Astrocyte of the cerebellum (primary cell): Measurements from ENCODE around the gene NPM1.
"Not testable (repeated sequence)": the region's sequence is repeated elsewhere in the genome, so short reads cannot be mapped to it uniquely, and the experiment has no call there.

Experiments used
- DNase-seq: peaks from one replicate; pipeline ENCODE4 v3.0.0-alpha.2; 2011; ENCODE audit warnings: low read depth
- H3K4me3 ChIP-seq: 2 replicates; pipeline ENCODE4 v1.5.1; 2011; ENCODE audit warnings: mild to moderate bottlenecking, low read depth, low read length, moderate library complexity
- CTCF ChIP-seq: IDR thresholded peaks from 2 replicates; pipeline ENCODE4 v1.5.1; 2012; ENCODE audit warnings: low read length, low read depth, moderate library complexity, mild to moderate bottlenecking; ENCODE audit errors: missing control alignments
- in situ Hi-C: cut with HindIII; loops from 2 replicates; pipeline ENCODE4 v1.10.0; 2017; ENCODE audit warnings: low sequenced_read_pairs

The NPM1 gene

GRCh38 chr5:171355302-171355724 is 32.3 kb upstream of the NPM1 start:
- no peak overlapping the region for H3K4me3 ChIP-seq

GRCh38 chr5:171357843-171358242 is 29.8 kb upstream of the NPM1 start:
- in situ Hi-C loops: no loop called here
- TF ChIP-seq CTCF: no peak

More at GRCh38 chr5:171355302-171355724, 32.3 kb upstream of the NPM1 start:
- no peak for DNase-seq
- no peak for TF ChIP-seq CTCF
- in situ Hi-C loops: no loop called here

GRCh38 chr5:171361151-171361550 is 26.5 kb upstream of the NPM1 start:
- H3K4me3 ChIP-seq, DNase-seq, in situ Hi-C loops: not testable (repeated sequence)

More at GRCh38 chr5:171357843-171358242, 29.8 kb upstream of the NPM1 start:
- no peak overlapping the region for H3K4me3 ChIP-seq
- no peak for DNase-seq

- in situ Hi-C loops, H3K4me3 ChIP-seq, DNase-seq: not testable (repeated sequence)
These were observed 24.4 kb upstream of the NPM1 start for GRCh38 chr5:171363249-171363648.

GRCh38 chr5:171363846-171364245 is 23.8 kb upstream of the NPM1 start:
- H3K4me3 ChIP-seq: no peak overlapping the region
- no peak for DNase-seq
- TF ChIP-seq CTCF: no peak
- in situ Hi-C loops: no loop called here

- no peak overlapping the region for H3K4me3 ChIP-seq
- DNase-seq: no peak
- in situ Hi-C loops: no loop called here
These were observed 22.3 kb upstream of the NPM1 start for GRCh38 chr5:171365351-171365750.

GRCh38 chr5:171366645-171367044 is 21.0 kb upstream of the NPM1 start:
- no peak for DNase-seq
- no peak for TF ChIP-seq CTCF
- no peak overlapping the region for H3K4me3 ChIP-seq

More at GRCh38 chr5:171365351-171365750, 22.3 kb upstream of the NPM1 start:
- TF ChIP-seq CTCF: peak; percentile 50

More at GRCh38 chr5:171366645-171367044, 21.0 kb upstream of the NPM1 start:
- in situ Hi-C loops: no loop called here
